NCI-H2081 treated with DMSO at 0.1 percent for 48 hours (cell line): Measurements from ENCODE around the gene MAPK8IP2.

ENCODE experiments used
- DNase-seq: peaks from one replicate; lab custom pipeline; 2025; lab: John Stamatoyannopoulos, UW

MAPK8IP2 gene

DNA sequence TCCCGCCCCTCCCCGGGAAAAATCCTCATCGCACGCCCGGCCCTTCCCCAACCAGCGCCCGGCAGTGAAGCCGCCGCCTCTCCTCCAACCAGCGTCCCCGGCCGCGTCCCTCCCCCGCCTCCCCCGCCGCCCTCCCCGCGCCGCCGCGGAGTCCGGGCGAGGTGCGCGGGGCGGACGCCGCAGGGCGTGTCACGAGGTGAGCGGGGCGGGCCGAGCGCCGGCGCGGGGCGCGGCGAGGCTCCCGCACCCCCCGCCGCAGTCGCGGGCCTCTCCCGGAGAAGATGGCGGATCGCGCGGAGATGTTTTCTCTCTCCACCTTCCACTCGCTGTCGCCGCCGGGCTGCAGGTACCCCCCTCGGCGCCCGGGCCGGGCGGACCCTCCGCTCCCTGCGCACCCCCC, at the start of gene MAPK8IP2:
MAPK8IP2 (plus strand) TSS at position 256 of the 400 bp plus-strand sequence; CDS start at position 282, 26 bp downstream.
- no peak for DNase-seq

DNA sequence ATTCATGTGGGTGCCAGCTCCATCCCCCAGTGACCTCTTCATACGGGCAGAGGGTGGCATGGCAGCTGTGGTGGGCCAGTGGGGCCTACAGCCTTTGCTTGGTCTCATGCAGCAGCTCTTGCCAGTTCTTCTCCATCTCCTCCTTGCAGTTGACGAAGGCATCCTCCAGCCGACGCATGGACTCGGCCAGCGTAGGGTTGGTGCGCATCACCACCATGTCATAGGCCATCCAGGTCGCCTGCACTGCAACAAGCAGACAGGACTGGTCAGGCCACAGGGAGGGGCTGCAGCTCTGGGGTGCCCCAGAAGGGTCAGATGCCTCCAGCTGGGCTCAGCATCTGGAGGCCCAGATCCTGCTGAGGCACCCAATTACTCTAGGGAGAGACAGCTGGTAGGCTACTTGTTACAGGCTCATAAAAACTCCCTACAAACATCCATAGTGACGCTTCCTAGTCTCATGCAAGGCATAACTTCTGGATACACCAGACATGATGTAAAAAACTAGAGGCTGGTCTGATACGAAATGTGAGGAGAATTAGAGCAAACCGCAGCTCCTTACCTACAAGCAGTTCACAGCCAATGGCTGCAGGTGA, 49.3 kb upstream of the MAPK8IP2 start:
- DNase-seq = no peak

DNA sequence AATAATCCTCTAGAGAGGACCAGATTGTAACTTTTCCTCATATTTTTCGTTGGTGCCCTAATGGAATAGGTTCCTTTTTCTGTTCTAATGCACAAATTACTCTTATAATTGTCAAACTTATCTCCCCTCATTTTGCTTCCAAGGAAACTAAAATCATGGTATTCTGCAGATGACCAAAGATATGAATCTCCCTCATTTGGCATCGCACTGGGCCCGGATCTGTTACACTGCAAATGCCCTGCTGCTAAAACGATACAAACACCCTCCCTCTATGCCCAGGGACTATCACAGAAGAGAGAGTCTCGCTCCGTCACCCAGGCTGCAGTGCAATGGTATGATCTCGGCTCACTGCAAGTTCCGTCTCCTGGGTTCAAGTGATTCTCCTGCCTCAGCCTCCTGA, 47.3 kb upstream of the MAPK8IP2 start:
- no peak for DNase-seq

DNA sequence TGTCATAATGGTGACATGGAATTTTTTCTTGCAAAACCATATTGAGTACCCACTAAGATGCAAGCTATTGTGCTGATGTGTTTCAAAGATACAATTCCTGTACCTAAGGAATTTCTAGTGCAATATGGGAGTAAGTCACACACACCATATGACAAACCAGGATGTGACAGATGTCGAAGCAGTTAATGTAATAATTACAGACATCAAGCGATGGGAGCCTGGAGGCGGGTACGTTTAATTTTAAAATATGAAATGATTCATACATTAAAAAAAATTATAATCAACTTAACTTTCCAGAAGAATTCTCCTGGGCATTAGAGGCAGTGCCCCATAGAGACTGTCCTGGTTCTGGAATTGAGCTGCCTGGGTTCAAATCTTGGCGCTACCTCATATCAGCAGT, 43.9 kb upstream of the MAPK8IP2 start:
- no peak for DNase-seq

DNA sequence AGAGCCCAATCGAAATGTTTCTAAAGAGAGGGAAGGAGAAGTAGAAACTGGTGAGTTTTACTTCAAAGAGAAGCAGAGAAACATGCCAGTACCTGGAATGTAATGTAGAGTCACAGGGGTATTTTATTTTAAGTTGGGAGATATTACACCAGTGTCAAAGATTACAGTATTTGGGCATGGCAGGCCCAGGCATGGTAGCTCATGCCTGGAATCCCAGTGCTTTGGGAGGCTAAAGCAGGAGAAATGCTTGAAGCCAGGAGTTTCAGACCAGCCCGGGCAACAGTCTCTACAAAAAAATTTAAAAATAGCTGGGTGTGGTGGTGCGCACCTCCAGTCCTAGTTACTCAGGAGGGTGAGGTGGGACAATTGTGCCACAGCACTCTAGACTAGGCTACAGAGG, 40.6 kb upstream of the MAPK8IP2 start:
- no peak for DNase-seq

DNA sequence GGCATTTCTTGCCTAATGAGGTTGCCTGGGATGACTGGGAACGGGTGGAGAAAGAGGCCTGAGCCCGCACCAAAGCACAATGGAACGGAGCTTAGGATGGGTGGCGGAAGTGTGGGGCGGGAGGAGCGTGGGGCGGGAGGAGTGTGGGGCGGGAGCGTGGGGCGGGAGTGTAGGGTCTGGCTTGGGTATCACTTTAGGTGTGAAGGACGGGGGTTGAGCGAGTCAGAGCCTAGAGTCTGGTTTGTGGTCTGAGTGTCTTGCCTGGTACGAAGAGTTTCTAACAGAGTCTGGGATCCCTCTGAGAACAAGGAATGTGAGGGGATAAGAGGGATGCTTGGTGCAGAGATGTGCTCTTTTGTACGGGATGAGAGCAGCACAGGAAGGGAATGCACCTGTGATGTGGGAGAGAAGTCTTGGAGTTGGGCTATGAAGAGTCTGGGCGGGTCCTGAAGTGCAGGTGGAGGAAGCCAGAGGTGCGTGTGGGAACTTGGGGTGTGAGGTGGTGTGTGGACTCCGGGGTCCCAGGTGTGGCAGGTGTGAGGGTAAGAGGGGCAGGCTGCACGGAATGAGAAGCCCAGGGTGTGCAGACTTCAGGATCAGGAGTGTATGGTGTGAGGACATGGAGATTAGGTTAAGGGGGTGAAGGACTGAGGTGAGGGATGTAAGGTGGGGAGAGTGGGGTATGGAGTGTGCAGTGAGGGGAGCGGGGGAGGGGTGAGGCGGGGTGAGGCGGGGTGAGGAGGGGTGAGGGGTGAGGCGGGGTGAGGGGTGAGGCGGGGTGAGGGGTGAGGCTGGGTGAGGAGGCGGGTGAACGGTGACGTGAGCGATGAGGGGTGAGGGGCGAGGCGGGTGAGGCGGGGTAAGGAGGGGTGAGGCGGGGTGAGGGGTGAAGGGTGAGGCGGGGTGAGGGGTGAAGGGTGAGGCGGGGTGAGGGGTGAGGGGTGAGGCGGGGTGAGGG, 38.9 kb upstream of the MAPK8IP2 start:
- DNase-seq = no peak

DNA sequence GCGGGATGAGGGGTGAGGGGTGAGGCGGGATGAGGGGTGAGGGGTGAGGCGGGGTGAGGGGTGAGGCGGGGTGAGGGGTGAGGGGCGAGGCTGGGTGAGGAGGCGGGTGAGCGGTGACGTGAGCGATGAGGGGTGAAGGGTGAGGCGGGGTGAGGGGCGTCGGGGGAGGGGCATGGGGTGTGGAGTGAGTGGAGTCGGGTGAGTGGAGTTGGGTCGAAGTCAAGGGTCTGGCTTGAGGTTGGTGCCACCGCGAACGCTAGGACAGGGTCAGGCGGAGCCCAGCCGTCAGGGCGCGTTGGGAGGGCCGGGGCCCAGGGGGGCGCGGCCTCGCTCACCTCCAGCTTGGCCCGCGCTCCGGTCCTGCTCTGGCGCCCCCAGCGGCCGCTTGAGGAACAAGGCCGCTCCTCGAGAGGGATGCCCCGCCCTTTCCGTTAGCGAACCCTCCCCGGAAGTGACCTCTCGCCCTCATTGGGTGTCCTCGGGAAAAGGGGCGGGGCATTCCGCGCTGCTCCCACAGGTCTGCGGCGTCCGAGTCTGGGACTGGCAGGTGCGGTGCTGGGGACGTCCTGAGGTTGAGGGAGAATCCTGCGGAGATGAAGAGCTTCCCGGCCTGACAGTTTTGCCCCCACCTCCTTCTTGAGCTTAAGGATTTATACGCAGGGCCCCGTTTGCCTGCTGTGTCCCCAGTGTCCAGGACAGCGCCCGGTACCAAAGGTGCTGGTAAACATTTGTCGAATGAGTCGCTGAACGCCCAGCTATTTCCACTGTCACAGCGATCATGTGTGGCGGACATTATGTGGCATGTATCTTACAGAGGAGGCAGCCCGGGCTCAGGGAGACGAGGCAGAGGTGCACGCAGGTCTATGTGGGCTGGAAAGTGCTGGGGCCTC, 37.8 kb upstream of the MAPK8IP2 start, which contains the start of gene SYCE3:
SYCE3 (minus strand) TSS at position 397 of the 890 bp plus-strand sequence. CDS start 6,514 bp downstream, outside the sequence.
- peak; percentile 47 for DNase-seq

DNA sequence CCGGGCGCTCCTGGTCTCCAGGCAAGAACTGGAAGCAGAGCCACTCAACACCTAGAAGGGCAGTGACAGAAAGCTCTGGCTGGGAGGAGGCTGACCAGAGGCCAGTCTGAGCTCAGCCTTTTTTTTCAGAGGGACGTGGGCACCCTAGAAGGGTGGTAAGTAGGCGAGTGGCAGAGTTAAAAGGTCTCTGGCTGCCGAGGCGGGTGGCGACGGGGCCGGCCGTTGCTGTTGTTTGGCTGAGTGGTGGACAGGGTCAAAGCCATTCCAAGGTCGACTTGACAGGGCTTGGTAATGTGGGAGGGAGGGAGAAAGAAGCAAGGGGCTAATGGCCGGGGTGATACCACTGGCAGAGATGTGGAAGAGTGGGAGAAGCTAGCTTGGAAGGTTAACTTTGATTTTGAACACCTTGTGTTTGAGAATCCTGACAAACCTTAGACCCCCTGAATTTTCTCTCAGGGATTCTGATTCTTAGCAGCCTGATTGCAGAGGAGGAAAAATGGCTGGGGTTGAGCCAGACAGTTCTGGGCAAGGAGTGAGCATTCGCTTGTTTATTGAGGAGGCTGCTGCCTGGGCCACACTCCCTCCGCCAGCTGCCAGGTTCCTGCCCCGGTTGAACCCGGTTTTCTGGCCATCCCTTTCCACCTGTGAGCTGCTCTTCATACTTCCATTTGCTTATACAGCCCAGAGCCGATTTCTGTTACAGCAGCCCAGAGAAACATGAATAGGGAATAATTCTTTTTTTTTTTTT, 37.0 kb upstream of the MAPK8IP2 start:
- no peak for DNase-seq

DNA sequence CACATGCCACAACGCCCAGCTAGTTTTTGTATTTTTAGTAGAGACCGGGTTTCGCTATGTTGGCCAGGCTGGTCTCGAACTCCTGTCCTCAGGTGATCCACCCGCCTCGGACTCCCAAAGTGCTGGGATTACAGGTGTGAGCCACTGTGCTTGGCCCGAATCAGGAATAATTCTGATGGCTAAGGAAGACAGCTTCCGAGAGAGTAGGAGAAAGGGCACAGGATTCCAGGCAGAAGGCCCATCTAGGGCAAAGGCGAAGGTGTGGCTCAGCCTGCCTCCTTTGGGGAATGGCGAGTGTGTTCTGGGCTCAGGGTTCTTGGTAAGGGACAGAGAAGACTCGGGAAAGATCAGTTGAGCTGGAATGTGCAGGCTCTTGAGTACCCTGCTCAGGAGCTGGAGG, 36.3 kb upstream of the MAPK8IP2 start:
- no peak for DNase-seq

DNA sequence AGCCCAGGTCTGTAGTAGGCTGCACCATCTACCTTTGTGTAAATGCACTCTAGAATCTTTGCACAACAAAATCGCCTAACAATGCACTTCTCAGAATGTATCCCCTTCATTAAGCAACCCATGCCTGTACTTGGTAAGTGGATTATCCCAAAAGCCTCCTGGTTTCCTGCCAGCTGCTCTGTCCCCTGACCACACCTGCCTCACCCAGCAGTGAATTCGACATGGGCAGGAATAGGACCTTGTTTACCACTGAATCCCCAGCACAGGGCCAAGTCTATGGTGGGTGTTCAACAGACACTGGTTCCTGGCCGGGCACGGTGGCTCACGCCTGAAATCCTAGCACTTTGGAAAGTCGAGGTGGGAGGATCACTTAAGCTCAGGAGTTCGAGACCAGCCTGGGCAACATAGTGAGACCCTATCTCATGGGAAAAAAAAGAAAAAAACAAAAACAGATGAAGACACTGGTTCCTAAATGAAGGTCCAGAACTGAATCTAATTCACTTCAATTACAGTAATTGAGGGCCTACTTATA, 32.8 kb upstream of the MAPK8IP2 start:
- no peak for DNase-seq

DNA sequence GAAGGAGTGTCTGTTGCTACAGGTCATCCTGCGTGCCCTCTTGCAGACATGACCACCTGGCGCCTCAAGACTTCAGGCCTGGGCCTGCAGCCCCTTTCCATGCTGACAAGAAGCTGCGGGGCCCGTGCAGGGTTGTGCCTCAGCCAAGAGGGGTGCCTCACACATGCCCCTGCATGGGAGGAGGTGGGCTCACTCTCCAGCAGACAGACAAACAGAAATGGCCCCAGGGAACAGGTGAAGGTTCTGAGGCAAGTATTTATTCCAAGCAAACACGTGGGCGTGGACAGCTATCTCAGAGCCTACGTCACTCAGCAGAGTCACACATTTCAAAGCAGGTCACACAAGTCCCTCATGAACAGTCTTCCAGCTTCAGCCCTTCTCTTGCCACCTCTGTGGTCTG, 32.0 kb upstream of the MAPK8IP2 start:
- DNase-seq = no peak

DNA sequence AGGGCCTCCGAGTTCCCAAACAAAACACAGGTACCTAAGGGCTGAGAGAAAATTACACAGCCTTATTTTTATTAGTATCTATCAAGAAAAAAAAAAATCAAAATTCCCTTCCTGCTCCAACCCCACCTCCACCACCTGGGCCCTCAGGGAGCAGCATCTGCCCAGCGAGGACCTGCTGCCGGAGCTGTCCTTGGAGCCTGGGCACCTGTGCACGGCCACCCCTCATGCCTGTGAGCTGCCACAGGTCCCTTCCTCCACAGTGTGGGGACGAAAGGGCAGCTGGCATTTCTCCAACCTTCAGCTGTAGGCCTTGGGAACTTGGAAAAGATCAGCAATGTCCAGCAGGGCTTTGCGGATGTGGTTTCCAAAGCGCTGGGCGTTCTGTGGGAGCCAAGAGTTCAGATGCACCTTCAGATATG, 31.5 kb upstream of the MAPK8IP2 start:
- no peak for DNase-seq

DNA sequence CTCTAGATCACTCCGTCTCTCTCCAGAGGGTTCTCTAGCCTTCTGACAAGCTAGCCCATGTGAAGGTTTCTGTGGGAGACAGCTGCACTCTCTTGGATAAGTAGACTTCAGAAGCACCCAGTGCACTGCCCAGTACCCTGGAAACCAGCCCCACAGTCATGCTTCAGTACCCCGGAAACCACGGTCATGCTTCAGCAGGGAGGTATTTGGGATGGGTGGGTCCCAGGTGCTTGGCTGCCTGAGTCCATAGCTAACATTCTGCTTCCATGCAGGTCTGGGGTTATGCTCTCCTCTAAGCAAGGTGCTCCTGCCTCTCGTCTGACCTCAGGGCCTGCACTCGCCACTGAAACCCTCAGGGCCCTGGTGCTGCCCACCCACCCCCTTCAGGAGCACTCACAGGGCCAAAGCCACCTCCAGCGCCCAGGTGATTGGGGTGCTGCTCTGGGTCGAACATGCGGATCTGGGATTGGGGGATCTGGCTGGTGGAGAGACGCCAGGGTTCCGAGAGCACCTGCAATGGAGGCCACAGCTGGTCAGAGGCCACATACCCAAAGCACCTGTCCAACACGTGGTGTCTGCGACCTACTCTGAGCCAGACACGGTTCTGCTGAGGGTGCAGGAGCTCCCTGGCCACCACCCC, 30.6 kb upstream of the MAPK8IP2 start:
- DNase-seq = no peak

DNA sequence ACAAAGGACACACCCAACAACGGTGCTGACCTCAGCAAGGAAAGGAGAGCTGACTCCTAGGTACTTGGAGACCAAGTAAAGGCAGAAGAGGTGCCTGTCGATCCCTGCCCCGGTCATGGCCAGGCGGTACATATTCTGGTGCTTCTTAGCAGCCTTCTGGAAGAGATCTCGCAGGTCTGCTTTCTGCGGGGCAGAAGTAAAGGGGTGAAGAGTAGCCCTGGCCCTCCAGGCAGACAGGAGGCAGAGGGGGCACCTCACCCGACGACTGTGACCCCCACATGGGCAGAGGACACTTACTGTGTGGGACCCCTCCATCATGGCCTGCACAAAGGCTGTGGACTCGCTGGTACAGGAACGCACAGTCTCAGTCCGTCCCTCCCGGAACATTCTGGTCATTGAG, 29.7 kb upstream of the MAPK8IP2 start:
- DNase-seq = no peak

DNA sequence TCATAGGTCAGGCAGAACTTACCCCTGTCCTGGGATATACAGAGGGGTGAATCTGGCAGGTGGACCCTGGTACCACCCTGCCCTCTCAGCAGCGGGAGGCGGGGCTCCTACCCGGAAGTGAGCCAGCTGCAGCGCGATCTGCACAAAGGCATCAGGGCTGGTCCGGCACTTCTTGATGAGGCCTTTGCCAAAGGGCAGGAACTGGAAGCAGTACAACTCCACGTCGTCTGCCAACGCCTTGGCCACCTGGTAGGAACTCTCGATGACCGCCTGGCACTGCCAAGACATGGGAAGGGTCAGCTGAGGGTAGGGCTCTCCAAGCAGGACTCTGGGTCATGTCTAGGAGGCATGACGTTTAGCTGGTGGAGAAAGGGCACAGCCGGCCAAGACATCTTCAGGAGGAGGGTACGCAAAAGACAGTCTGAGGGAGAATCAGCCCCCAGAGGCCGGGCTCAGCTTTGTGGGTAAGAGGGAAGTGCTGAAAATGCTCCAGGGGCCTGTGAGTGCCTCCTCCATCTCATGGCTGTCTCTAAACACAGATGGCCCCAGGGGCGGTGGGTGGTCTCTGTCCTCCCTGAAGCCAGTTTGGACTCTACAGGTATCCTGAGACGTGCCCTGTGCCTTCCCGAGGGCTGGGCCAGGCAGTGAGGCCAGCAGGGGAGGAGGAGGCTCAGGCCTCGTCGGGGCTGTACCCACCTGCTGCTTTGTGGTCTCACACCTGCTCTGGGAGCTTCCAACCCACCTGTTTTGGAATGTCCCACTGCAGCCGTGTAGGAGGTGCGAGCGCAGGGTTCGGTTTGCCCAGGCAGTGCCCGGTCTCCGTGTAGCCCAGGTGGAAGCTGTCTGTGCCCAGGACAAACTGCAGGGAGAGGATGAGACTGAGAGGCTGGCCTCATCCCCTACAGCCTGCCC, 29.1 kb upstream of the MAPK8IP2 start:
- no peak for DNase-seq

DNA sequence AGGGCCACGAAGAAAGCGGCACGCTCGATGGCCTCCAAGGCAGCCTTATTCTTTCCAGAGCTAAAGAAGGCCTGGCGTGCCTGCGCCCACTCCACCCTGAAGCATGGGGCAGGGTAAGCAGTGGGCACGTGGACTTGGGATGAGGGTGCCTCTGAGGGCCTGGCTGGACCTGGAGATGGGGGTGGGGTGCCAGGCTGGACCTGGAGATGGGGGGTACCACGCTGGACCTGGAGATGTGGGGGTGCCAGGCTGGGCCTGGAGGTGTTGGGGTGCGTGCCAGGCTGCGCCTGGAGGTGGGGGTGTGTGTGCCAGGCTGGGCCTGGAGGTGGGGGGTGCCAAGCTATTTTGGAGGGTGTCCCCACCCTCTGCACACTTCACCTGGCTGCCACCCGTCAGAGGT, 27.6 kb upstream of the MAPK8IP2 start:
- no peak for DNase-seq

DNA sequence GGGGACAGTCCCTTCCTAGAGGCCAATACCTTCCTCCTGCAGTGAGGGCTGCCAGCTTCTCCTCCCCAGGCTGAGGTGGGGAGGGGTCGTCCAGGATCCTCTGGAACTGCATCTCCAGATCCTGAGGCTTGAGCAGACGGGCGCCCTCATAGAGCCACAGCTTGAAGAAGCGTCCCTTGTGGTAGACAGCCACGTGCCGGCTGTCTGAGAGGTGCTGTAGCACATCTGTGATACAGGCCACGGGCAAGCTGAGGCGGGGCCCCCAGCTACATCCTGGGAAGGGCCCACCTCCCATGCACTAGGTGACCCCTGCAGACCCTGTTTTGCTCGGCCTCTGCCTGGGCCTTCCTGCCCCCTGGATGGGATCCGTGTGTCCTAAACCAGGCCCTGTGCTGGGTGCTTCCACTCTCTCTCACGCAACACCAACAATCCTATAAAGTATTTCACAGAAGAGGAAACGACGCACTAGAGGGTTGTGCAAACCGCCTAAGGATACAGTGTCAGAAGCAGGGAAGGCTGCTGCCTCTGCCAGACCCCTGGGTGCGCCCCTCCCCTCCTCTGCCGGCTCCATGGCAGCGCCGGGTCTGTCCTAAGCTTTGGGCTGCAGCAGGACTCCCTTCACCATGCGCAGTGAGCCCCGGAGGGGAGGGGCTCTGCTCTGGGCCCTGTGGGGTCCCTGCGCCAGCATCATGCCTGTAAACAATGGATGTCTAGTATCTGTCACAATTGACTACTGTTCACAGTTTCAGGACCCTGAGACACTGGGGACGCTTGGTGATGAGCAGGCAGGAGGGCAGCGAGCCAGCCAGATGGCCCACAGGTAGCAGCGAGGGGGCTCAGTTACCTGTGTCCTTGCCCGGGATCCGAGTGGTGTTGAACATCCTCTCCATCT, 26.9 kb upstream of the MAPK8IP2 start:
- no peak for DNase-seq

DNA sequence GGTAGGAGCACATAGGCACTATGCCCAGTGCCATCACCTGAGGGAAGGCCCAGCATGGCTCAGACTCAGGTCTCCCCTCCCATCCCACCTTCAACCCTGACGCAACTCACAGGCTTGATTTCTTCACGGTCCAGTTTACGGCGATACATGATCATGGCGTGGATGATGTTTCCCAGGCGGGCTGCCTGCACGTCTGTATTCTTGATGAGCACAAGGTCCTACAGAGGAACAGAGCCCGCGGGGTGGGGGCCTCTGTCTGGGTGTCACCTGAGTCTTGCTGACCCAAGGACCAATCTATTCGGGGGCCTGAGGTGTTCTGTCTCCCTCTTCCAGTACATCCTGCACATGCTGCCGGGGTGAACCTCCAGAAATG, 26.2 kb upstream of the MAPK8IP2 start:
- DNase-seq = no peak
